ENCODE data around the gene CKLF.

The CKLF gene

DNA sequence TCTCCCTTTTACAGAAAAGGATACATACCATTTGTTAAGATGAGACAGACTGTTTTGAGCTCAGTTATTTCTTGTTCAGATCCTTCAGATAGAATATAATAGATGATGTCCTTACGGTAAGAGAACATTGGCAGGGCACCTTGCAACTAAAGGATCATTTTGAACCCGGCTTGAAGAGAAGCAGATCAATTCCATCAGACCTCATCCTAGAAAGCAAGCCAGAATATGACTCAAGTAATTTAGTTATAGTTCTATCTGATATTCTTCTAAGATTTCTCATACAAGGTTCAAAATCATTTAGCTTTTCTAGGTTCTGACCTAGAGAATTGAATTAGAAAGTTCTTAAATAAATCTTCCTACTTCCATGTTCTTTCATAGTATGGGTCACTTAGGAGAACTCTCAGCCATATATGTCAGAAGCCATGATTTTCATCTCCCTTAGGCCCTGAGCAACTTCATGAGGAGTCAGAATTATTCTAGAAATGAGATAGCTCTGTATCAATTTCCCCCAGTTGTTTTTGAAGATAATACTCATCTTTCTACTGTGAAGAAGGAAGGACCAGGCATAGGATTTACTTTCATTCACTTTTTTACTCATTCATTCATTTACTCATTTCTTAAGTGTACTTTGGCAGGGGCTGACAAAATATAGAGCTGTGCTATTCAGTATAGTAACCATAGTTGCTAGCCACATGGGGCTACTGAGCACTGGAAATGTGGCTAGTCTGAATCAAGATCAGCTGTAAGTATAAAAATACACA is 11.4 kb downstream of the CKLF start:
- TF ChIP-seq TAF1 (IDR thresholded peaks at IDR 0.05; ENCODE audit: borderline replicate concordance, insufficient read depth, low read length) (no peak), SIN3A (IDR thresholded peaks at IDR 0.05; ENCODE audit: borderline replicate concordance, insufficient read depth, low read length) (no peak), FOXP2 (optimal IDR thresholded peaks at IDR 0.05; ENCODE audit: borderline replicate concordance, extremely low read depth, extremely low read length, insufficient read depth) (no peak), POLR2AphosphoS5 (IDR thresholded peaks at IDR 0.05; ENCODE audit: low read depth, low read length) (no peak)
- TF ChIP-seq, protein P1, sequence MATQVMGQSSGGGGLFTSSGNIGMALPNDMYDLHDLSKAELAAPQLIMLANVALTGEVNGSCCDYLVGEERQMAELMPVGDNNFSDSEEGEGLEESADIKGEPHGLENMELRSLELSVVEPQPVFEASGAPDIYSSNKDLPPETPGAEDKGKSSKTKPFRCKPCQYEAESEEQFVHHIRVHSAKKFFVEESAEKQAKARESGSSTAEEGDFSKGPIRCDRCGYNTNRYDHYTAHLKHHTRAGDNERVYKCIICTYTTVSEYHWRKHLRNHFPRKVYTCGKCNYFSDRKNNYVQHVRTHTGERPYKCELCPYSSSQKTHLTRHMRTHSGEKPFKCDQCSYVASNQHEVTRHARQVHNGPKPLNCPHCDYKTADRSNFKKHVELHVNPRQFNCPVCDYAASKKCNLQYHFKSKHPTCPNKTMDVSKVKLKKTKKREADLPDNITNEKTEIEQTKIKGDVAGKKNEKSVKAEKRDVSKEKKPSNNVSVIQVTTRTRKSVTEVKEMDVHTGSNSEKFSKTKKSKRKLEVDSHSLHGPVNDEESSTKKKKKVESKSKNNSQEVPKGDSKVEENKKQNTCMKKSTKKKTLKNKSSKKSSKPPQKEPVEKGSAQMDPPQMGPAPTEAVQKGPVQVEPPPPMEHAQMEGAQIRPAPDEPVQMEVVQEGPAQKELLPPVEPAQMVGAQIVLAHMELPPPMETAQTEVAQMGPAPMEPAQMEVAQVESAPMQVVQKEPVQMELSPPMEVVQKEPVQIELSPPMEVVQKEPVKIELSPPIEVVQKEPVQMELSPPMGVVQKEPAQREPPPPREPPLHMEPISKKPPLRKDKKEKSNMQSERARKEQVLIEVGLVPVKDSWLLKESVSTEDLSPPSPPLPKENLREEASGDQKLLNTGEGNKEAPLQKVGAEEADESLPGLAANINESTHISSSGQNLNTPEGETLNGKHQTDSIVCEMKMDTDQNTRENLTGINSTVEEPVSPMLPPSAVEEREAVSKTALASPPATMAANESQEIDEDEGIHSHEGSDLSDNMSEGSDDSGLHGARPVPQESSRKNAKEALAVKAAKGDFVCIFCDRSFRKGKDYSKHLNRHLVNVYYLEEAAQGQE (IDR thresholded peaks at IDR 0.05; ENCODE audit: insufficient read depth in 1 of 2, low read depth in 2 of 2, low read length in 2 of 2), result no peak

DNA sequence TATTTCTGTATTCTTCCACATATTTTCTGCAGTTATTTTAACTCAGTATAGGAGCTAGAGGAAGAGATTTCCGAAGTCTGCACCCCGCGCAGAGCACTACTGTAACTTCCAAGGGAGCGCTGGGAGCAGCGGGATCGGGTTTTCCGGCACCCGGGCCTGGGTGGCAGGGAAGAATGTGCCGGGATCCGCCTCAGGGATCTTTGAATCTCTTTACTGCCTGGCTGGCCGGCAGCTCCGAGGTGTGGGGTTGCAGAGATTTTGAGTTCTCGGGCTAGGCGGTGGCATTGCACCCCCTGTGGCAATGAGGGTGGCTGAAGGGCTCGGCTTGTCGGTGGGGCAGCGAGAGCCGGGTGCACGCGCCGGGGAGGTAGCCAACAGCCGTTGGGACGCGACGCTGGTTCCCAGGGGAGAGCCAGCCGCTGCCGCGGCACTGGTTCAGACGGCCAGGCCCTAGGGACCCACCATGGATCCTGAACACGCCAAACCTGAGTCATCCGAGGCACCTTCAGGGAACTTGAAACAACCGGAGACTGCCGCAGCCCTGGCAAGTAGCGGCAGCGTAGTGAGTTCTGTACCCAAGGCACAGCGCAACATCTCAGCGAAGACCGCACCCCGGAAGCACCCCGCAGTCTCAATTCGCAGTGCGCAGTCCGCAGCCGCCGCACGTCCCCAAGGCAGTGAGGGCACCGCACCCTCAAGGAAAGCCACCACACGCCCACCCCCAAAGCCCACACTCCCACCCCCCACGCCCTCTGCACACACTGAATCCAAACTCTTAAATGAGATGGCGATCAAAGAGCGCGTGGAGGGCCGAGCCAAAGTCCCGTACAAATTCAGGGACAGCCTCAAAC is 13.9 kb downstream of the CKLF start, which contains the start of gene CMTM1:
CMTM1 (plus strand) TSS at position 389 of the 851 bp plus-strand sequence; CDS start at position 464, 75 bp downstream.
- no peak for TF ChIP-seq TAF1 (IDR thresholded peaks at IDR 0.05; ENCODE audit: borderline replicate concordance, insufficient read depth, low read length)

DNA sequence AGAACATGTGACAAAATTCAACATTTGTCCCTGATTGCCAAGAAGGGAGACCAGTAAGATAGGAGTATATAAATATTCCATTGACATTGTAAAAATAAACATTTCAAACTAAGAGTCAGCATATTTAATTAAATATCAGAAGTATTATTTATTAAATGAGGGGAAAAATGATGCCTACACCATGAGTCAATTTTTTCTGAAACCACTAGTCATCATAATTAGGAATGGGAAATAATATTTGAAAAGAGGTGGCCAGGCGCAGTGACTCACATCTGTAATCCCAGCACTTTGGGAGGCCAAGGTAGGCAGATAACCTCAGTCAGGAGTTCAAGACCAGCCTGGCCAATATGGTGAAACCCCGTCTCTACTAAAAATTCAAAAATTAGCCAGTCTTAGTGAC is 16.0 kb downstream of the CKLF start:
- TF ChIP-seq POLR2AphosphoS5 (IDR thresholded peaks at IDR 0.05; ENCODE audit: low read depth, low read length), result no peak
- TF ChIP-seq FOXP2 (optimal IDR thresholded peaks at IDR 0.05; ENCODE audit: borderline replicate concordance, extremely low read depth, extremely low read length, insufficient read depth), result no peak
- TF ChIP-seq, protein P1 (IDR thresholded peaks at IDR 0.05; ENCODE audit: insufficient read depth in 1 of 2, low read depth in 2 of 2, low read length in 2 of 2), result no peak
- TF ChIP-seq SIN3A (IDR thresholded peaks at IDR 0.05; ENCODE audit: borderline replicate concordance, insufficient read depth, low read length), result no peak
- TF ChIP-seq TAF1 (IDR thresholded peaks at IDR 0.05; ENCODE audit: borderline replicate concordance, insufficient read depth, low read length), result no peak

DNA sequence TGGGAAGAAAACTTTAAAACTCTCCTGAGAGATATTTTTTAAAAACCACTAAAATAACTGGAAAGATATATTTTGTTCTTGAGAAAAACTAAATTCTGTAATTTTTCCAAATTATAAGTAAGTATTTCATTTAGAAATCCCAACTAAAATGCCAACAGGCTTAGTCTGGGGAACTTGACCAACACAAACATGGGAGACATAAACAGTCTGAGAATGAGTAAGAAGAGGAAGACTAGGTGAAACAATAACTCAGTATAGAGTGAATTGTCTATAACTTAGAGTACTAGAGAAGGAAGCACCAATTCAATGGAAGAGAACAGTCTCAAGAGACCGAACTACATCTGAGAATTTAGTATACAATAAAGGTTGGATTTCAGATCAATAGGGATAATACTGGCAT is 16.8 kb downstream of the CKLF start:
- TF ChIP-seq FOXP2 (optimal IDR thresholded peaks at IDR 0.05; ENCODE audit: borderline replicate concordance, extremely low read depth, extremely low read length, insufficient read depth), result no peak
- TF ChIP-seq, protein P1 (IDR thresholded peaks at IDR 0.05; ENCODE audit: insufficient read depth in 1 of 2, low read depth in 2 of 2, low read length in 2 of 2), result no peak
- no peak for TF ChIP-seq SIN3A (IDR thresholded peaks at IDR 0.05; ENCODE audit: borderline replicate concordance, insufficient read depth, low read length)
- TF ChIP-seq TAF1 (IDR thresholded peaks at IDR 0.05; ENCODE audit: borderline replicate concordance, insufficient read depth, low read length), result no peak
- no peak for TF ChIP-seq POLR2AphosphoS5 (IDR thresholded peaks at IDR 0.05; ENCODE audit: low read depth, low read length)

DNA sequence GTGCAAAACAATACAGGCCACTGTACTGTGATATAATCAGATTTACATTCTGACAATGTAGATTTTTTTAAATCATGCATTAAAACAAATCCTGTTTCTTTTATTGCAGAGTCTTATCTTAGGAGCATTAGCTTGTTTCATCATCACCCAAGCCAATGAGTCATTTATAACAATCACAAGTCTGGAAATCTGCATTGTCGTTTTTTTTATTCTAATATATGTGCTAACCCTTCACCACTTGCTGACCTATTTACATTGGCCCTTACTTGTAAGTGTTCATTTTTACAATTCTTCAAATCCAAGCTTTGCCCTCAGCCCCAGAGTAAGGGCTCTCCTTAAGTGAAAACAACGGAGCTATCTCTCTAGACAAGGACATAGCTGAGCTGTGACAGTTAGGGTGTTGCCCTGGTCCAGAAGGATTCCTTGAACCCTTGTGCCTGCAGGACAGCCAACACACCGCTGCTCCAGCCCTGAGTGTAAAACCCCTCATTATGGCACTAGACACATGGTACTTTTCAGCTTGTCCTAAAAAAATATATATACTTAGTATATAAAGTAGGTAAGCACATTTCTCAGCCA is 17.5 kb downstream of the CKLF start:
- TF ChIP-seq SIN3A (IDR thresholded peaks at IDR 0.05; ENCODE audit: borderline replicate concordance, insufficient read depth, low read length) (no peak), TAF1 (IDR thresholded peaks at IDR 0.05; ENCODE audit: borderline replicate concordance, insufficient read depth, low read length) (no peak), POLR2AphosphoS5 (IDR thresholded peaks at IDR 0.05; ENCODE audit: low read depth, low read length) (no peak), FOXP2 (optimal IDR thresholded peaks at IDR 0.05; ENCODE audit: borderline replicate concordance, extremely low read depth, extremely low read length, insufficient read depth) (no peak)
- TF ChIP-seq, protein P1 (IDR thresholded peaks at IDR 0.05; ENCODE audit: insufficient read depth in 1 of 2, low read depth in 2 of 2, low read length in 2 of 2), result no peak
